GM23338 (cell line): ENCODE results near the gene HERPUD1. TPM values are rescaled to one million over a fixed set of nuclear protein-coding genes. Genes with fewer than 3 reads are reported as not detected.

Experiments used
- ATAC-seq: fragments of 200-7000 bp; cut with Tn5 transposase; 3 replicates; pipeline ENCODE4 v1.9.1; 2020
- DNase-seq: peaks from one replicate; pipeline ENCODE4 v3.0.0-alpha.2; 2015; ENCODE audit warnings: low spot score
- H2AFZ ChIP-seq: fragments of 200-600 bp; sonication (generic); 2 replicates; pipeline ENCODE4 v1.8.0; 2016; ENCODE audit warnings: antibody characterized with exemption, mild to moderate bottlenecking, moderate library complexity
- H3F3A ChIP-seq: fragments of 200-600 bp; sonication (generic); replicated peaks from 2 replicates; pipeline ENCODE4 v1.8.0; 2017; ENCODE audit warnings: antibody characterized with exemption, mixed run types, low read depth
- H3K27ac ChIP-seq: fragments of 200-600 bp; sonication (generic); 2 replicates; pipeline ENCODE4 v1.6.1; 2016; ENCODE audit warnings: low read depth
- H3K27me3 ChIP-seq: fragments of 200-600 bp; sonication (generic); 2 replicates; pipeline ENCODE4 v1.8.0; 2016; ENCODE audit warnings: mild to moderate bottlenecking, mixed run types, moderate library complexity; ENCODE audit not compliant: insufficient read depth
- H3K36me3 ChIP-seq: fragments of 200-600 bp; sonication (generic); 2 replicates; pipeline ENCODE4 v1.8.0; 2016; ENCODE audit warnings: mild to moderate bottlenecking; ENCODE audit not compliant: insufficient read depth
- H3K4me1 ChIP-seq: fragments of 200-600 bp; sonication (generic); 2 replicates; pipeline ENCODE4 v1.8.0; 2016; ENCODE audit warnings: mild to moderate bottlenecking, moderate library complexity; ENCODE audit not compliant: insufficient read depth
- H3K4me2 ChIP-seq: fragments of 200-600 bp; sonication (generic); 2 replicates; pipeline ENCODE4 v1.7.1; 2017; ENCODE audit warnings: mixed run types
- H3K4me3 ChIP-seq: fragments of 200-600 bp; sonication (generic); 2 replicates; pipeline ENCODE4 v1.6.1; 2016; ENCODE audit warnings: mixed run types
- H3K79me2 ChIP-seq: fragments of 200-600 bp; sonication (generic); replicated peaks from 2 replicates; pipeline ENCODE4 v1.8.0; 2017; ENCODE audit warnings: mild to moderate bottlenecking; ENCODE audit not compliant: insufficient read depth
- H3K9me2 ChIP-seq: fragments of 200-600 bp; sonication (generic); 2 replicates; pipeline ENCODE4 v1.8.0; 2017; ENCODE audit not compliant: insufficient read depth
- H4K20me1 ChIP-seq: fragments of 200-600 bp; sonication (generic); replicated peaks from 2 replicates; pipeline ENCODE4 v1.8.0; 2017; ENCODE audit warnings: mild to moderate bottlenecking; ENCODE audit not compliant: insufficient read depth
- H3K27ac Mint-ChIP-seq: 2 replicates; pipeline ENCODE4 v1.8.0; 2020; ENCODE audit warnings: inconsistent platforms, mild to moderate bottlenecking, moderate library complexity, mixed read lengths
- H3K27me3 Mint-ChIP-seq: 3 replicates; pipeline ENCODE4 v1.8.0; 2022; ENCODE audit warnings: low read depth, mild to moderate bottlenecking, moderate library complexity, mixed read lengths, inconsistent platforms; ENCODE audit not compliant: insufficient read depth, poor library complexity
- H3K36me3 Mint-ChIP-seq: 3 replicates; pipeline ENCODE4 v1.8.0; 2021; ENCODE audit warnings: low read depth, mild to moderate bottlenecking, inconsistent platforms, moderate library complexity, mixed read lengths
- H3K4me1 Mint-ChIP-seq: 3 replicates; pipeline ENCODE4 v1.8.0; 2020; ENCODE audit warnings: mild to moderate bottlenecking, inconsistent platforms, mixed read lengths
- H3K4me3 Mint-ChIP-seq: 3 replicates; pipeline ENCODE4 v1.8.0; 2021; ENCODE audit warnings: moderate library complexity, mild to moderate bottlenecking, inconsistent platforms, mixed read lengths
- H3K9me3 Mint-ChIP-seq: 3 replicates; pipeline ENCODE4 v1.8.0; 2020; ENCODE audit warnings: moderate library complexity, mild to moderate bottlenecking, inconsistent platforms, mixed read lengths
- CREB1 ChIP-seq: fragments of 250-450 bp; sonication (Bioruptor Pico); IDR thresholded peaks from 2 replicates; pipeline ENCODE4 v1.5.0; 2020; ENCODE audit warnings: low read depth, mild to moderate bottlenecking, moderate library complexity
- CTCF ChIP-seq, 2 experiments: fragments of 200-600 bp in 1 of 2; sonication (generic) in 1 of 2; conservative IDR thresholded peaks; 2 replicates each; pipeline versions ENCODE4 v1.5.1 to v1.6.1; 2016 to 2017; ENCODE audit warnings: antibody characterized with exemption in 2 of 2, low read depth in 2 of 2, mild to moderate bottlenecking in 2 of 2, moderate library complexity in 1 of 2
- ETS1 ChIP-seq: IDR thresholded peaks from 2 replicates; pipeline ENCODE4 v1.6.1; 2016; ENCODE audit warnings: antibody characterized with exemption
- EZH2 ChIP-seq: fragments of 200-600 bp; sonication (generic); IDR thresholded peaks from one replicate; pipeline ENCODE4 v1.8.0; 2017; ENCODE audit warnings: antibody characterized with exemption, mild to moderate bottlenecking, low read depth; ENCODE audit not compliant: unreplicated experiment
- EZH2phosphoT487 ChIP-seq: fragments of 200-600 bp; sonication (generic); IDR thresholded peaks from one replicate; pipeline ENCODE4 v1.8.1; 2018; ENCODE audit warnings: antibody characterized with exemption; ENCODE audit not compliant: unreplicated experiment
- NANOG ChIP-seq: IDR thresholded peaks from 2 replicates; pipeline ENCODE4 v1.6.1; 2016; ENCODE audit warnings: antibody characterized with exemption, borderline replicate concordance
- STAT1 ChIP-seq: IDR thresholded peaks from one replicate; pipeline ENCODE4 v1.6.1; 2016; ENCODE audit warnings: antibody characterized with exemption; ENCODE audit not compliant: unreplicated experiment
- ZNF114 ChIP-seq: fragments of 250-450 bp; sonication (Bioruptor Pico); IDR thresholded peaks from 2 replicates; pipeline ENCODE4 v1.5.0; 2020; ENCODE audit warnings: mild to moderate bottlenecking, moderate library complexity
- polyA plus RNA-seq: library from polyadenylated mRNA; unstranded; fragments of >200 nt; fragmentation: Nextera tagmentation; extraction: Ambion mirVana; gene quantifications from 2 replicates; pipeline ENCODE4 v1.2.1, GENCODE V29; 2016
- total RNA-seq: library from RNA; depleted of rRNA; stranded (reverse); fragments of >200 nt; shearing (Covaris generic); gene quantifications from 2 replicates; pipeline ENCODE4 v1.2.3, GENCODE V29; 2014
- TF ChIP-seq, protein P1 (sequence below): IDR thresholded peaks from one replicate; pipeline ENCODE4 v1.6.1; 2018; ENCODE audit warnings: antibody characterized with exemption; ENCODE audit not compliant: unreplicated experiment

HERPUD1 gene
- total and polyA plus RNA-seq, 2 experiments from 2014 or later = 41.1 to 44.1 TPM

- TF ChIP-seq, protein P1, sequence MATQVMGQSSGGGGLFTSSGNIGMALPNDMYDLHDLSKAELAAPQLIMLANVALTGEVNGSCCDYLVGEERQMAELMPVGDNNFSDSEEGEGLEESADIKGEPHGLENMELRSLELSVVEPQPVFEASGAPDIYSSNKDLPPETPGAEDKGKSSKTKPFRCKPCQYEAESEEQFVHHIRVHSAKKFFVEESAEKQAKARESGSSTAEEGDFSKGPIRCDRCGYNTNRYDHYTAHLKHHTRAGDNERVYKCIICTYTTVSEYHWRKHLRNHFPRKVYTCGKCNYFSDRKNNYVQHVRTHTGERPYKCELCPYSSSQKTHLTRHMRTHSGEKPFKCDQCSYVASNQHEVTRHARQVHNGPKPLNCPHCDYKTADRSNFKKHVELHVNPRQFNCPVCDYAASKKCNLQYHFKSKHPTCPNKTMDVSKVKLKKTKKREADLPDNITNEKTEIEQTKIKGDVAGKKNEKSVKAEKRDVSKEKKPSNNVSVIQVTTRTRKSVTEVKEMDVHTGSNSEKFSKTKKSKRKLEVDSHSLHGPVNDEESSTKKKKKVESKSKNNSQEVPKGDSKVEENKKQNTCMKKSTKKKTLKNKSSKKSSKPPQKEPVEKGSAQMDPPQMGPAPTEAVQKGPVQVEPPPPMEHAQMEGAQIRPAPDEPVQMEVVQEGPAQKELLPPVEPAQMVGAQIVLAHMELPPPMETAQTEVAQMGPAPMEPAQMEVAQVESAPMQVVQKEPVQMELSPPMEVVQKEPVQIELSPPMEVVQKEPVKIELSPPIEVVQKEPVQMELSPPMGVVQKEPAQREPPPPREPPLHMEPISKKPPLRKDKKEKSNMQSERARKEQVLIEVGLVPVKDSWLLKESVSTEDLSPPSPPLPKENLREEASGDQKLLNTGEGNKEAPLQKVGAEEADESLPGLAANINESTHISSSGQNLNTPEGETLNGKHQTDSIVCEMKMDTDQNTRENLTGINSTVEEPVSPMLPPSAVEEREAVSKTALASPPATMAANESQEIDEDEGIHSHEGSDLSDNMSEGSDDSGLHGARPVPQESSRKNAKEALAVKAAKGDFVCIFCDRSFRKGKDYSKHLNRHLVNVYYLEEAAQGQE = no peak
- TF ChIP-seq NANOG (no peak), ZNF114 (CRISPR knock-in tag) (no peak), EZH2 (no peak), CREB1 (CRISPR knock-in tag) (no peak), ETS1 (no peak), STAT1 (no peak), EZH2phosphoT487 (no peak)
Measured at GRCh38 chr16:56956076-56956475, 24.1 kb downstream of the HERPUD1 start (continued).

- Histone ChIP-seq H3K27ac (no peak overlapping the region), H4K20me1 (no peaks in the 10 kb centered on the region), H3K4me1 (no peaks in the 10 kb centered on the region; the same call in 1 of the 2 replicates), H3K79me2 (no peaks in the 10 kb centered on the region), H3F3A (no peaks in the 10 kb centered on the region), H2AFZ (no peak overlapping the region), H3K4me2 (no peak overlapping the region), H3K36me3 (no peaks in the 10 kb centered on the region), H3K9me2 (no peaks in the 10 kb centered on the region), H3K4me3 (no peak overlapping the region), H3K27me3 (no peaks in the 10 kb centered on the region)
- no peak overlapping the region for H3K27ac Mint-ChIP-seq
- TF ChIP-seq ZNF114 (CRISPR knock-in tag) (no peak), CTCF (conservative IDR thresholded peaks at IDR 0.05; ENCODE audit: low read depth in 2 of 2) (peak; percentile 13 to 45; a peak in 3 of 4 replicates)
- H3K4me3 Mint-ChIP-seq = no peak overlapping the region
- DNase-seq (peak; percentile 29), ATAC-seq (no peak)
- peaks cover 8% of the 10 kb centered on the region; the same call in 2 of the 3 replicates for H3K9me3 Mint-ChIP-seq
- no peaks in the 10 kb centered on the region for H3K4me1 Mint-ChIP-seq
- no peaks in the 10 kb centered on the region for H3K27me3 Mint-ChIP-seq
- no peaks in the 10 kb centered on the region; the same call in 2 of the 3 replicates for H3K36me3 Mint-ChIP-seq
Measured at GRCh38 chr16:56956756-56957155, 24.8 kb downstream of the HERPUD1 start.
